Coronary artery (tissue), 2 donors: ENCODE measurements around the gene CTXN3.

ENCODE experiments used
- DNase-seq: peaks from one replicate; pipeline ENCODE4 v3.0.0-alpha.2; 2017; ENCODE audit warnings: low spot score
- H3K27ac ChIP-seq, 2 donors: fragments of 200-600 bp; sonication (generic); one replicate each; pipeline ENCODE4 v1.5.1; 2016 to 2019
- H3K4me3 ChIP-seq: fragments of 200-600 bp; sonication (generic); 2 replicates; pipeline ENCODE4 v1.5.1; 2016; ENCODE audit warnings: mild to moderate bottlenecking, moderate library complexity
- TF ChIP-seq, protein P1 (sequence below): fragments of 200-600 bp; sonication (generic); IDR thresholded peaks from one replicate; pipeline ENCODE4 v1.5.1; 2019; ENCODE audit warnings: antibody characterized with exemption

CTXN3 gene

DNA sequence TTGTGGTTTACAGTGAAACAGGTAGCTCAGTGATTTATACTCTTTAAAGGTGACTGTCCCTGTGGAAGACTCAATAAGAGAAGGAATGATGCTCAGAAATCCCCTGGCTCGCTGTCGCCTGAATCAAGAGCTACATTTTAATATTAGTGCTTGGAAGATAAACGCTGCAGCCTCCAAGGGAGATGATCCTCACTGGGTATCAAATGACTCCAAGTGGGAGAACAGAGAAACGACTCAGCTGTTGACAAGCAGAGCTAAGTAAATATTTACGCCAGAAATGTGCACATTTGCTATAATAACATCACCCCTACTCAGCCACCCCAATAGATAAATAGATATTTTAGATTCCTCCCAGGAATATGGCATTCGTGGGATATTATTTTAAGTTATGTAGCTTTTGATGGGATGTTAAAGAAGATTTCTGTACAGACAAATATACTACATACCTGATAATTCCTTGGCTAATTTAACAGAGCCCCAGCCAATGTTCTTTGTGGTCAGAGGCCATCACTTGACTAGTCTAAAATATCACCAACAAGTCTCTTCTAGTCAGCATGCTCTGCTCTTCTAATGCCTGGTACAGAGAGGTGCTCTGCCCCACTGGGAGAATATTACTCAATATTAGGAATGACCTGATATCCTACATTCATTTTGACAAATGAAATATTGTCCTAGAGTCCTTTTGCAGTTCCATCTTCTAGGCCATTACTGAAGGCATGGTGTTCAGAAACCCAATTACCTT lies 36.0 kb downstream of the CTXN3 start:
- no peak overlapping the region for H3K4me3 ChIP-seq
- TF ChIP-seq, protein P1, sequence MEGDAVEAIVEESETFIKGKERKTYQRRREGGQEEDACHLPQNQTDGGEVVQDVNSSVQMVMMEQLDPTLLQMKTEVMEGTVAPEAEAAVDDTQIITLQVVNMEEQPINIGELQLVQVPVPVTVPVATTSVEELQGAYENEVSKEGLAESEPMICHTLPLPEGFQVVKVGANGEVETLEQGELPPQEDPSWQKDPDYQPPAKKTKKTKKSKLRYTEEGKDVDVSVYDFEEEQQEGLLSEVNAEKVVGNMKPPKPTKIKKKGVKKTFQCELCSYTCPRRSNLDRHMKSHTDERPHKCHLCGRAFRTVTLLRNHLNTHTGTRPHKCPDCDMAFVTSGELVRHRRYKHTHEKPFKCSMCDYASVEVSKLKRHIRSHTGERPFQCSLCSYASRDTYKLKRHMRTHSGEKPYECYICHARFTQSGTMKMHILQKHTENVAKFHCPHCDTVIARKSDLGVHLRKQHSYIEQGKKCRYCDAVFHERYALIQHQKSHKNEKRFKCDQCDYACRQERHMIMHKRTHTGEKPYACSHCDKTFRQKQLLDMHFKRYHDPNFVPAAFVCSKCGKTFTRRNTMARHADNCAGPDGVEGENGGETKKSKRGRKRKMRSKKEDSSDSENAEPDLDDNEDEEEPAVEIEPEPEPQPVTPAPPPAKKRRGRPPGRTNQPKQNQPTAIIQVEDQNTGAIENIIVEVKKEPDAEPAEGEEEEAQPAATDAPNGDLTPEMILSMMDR = no peak
- DNase-seq = no peak
- H3K27ac ChIP-seq = no peak overlapping the region

DNA sequence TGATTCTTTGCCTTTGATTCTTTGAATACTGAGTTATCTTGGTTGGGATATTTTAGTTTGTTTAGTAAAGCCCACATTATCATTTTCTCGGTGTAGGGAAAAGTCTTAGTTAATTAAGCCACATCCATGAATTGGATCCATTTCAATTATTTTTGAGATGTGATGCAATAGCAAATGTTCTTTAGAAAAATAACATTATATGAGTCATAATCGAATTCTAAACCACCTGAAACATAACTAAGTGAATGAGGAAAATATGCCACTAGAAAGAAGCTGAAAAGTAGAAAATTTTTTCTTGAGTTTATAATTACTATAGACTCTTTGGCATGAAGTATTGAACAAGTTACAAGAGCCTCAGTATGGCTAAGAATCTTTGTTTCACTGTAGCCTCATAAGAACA lies 36.8 kb downstream of the CTXN3 start:
- Histone ChIP-seq H3K4me3 (no peak overlapping the region), H3K27ac (no peak overlapping the region)
- TF ChIP-seq, protein P1 = no peak
- DNase-seq = no peak

DNA sequence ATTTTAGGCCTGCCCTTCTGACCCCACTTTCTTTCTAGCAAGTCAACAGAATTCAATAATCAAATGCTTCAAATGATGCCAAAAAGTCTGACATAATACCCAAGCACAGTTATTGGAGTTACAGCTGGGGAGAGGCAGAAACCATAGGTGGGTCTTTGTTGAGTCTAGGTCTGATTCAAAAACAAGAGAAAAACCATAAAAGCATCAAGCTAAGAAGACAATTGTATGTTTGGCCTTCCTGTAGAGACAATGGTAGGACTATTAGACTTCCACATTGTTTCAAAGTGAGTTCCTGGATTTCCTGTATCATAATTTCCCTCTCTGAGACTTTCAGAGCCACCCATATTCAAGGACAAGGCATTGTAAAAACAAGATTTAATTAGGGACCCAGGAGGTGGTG lies 37.5 kb downstream of the CTXN3 start:
- TF ChIP-seq, protein P1 = no peak
- H3K4me3 ChIP-seq = no peak overlapping the region
- DNase-seq = no peak
- H3K27ac ChIP-seq = no peak overlapping the region

DNA sequence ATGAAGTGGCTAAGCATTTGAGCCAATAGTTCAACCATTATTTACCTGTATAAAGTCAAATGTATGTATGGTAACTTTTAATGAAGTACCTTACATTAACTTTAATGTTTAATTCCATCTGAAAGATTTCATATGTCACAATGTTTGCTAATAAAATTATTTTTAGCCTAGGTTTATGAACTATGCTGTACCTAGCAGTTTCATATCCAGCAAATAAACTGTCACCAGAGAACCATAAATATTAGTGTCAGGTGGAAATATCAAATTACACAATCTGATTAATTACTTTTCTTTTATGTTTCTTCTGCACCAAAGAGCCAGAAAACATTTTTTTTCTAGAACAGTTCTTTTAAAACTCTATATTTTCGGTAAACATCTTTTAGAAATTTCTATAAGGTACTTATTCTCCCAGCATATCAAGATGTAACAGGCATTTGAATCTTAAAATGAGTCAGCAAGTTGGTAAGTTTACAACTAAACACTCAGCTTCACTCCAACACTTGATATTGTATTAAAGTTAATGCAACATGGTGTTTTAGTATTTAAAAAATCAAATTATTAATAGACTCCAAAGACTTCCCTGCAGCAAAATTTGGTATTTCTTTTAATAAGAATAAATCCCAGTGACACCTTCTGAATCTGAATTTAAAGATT lies 45.8 kb downstream of the CTXN3 start:
- Histone ChIP-seq H3K4me3 (no peak overlapping the region), H3K27ac (no peak overlapping the region)
- TF ChIP-seq, protein P1 = no peak
- no peak for DNase-seq

DNA sequence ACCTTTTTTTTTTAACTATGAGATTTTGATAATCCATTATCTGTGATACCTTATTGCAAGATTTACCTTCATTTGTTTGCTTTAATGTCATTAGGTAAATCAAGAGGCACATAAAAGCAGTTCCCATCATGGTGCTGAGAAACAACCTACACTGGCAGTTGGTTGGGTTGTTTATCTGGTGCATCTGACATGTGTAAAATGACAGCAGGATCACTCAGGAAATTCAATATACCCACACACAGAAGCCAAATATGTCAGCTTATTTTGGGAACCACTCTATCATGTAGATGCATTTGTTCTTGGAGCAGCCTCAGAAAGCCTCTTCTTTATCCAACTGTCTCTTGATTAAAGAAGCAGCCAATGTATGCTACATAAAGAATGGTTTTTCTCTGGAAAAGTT lies 46.5 kb downstream of the CTXN3 start:
- DNase-seq = no peak
- no peak overlapping the region for H3K4me3 ChIP-seq
- H3K27ac ChIP-seq = no peak overlapping the region
- TF ChIP-seq, protein P1 = no peak

DNA sequence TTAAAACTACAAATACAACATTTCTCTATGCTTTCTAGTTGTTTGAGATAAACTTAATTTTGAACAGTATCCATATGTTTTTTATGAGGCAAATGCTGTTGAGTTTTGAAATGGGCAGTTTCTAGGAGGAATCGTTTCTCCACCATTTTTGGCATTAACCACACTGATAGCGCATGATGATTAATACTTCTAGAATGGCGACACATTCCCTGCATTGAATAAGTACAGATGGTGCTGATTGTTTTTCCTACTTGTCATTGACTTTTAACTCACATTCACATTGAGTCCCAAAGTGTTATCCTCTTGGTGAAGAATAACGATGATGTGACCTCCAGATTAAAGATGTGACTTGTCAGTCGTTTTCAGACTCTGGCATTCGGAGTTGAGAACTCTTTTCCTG lies 47.8 kb downstream of the CTXN3 start:
- no peak for DNase-seq
- TF ChIP-seq, protein P1 = no peak
- H3K27ac ChIP-seq = no peak overlapping the region
- no peak overlapping the region for H3K4me3 ChIP-seq
